Suprapubic skin (tissue), 4 donors: ENCODE data around the gene LANCL1. TPM values are rescaled to one million over a fixed set of nuclear protein-coding genes. Genes with fewer than 3 reads are reported as not detected.

Source experiments
- DNase-seq, 2 donors: peaks; one replicate each; pipeline ENCODE4 v3.0.0-alpha.2; 2019; ENCODE audit warnings: low spot score in 2 of 2
- H3K27ac ChIP-seq: fragments of 200-600 bp; sonication (generic); one replicate; pipeline ENCODE4 v1.5.1; 2019
- H3K27me3 ChIP-seq: fragments of 200-600 bp; sonication (generic); one replicate; pipeline ENCODE4 v1.5.1; 2019
- H3K36me3 ChIP-seq: fragments of 200-600 bp; sonication (generic); one replicate; pipeline ENCODE4 v1.5.1; 2019
- H3K4me1 ChIP-seq: fragments of 200-600 bp; sonication (generic); one replicate; pipeline ENCODE4 v1.5.1; 2019
- H3K4me3 ChIP-seq: fragments of 200-600 bp; sonication (generic); one replicate; pipeline ENCODE4 v1.5.1; 2019; ENCODE audit warnings: mild to moderate bottlenecking
- H3K9me3 ChIP-seq: fragments of 200-600 bp; sonication (generic); one replicate; pipeline ENCODE4 v1.5.1; 2019
- EP300 ChIP-seq: sonication (generic); formaldehyde crosslinking; IDR thresholded peaks from one replicate; pipeline ENCODE4 v1.6.1; 2017; ENCODE audit warnings: antibody characterized with exemption
- POLR2A ChIP-seq, 2 donors: fragments of 450-650 bp; IDR thresholded peaks; one replicate each; pipeline ENCODE4 v1.6.1; 2017; ENCODE audit warnings: antibody characterized with exemption in 2 of 2, mild to moderate bottlenecking in 2 of 2, moderate library complexity in 2 of 2
- POLR2AphosphoS5 ChIP-seq, 3 donors: sonication (generic); formaldehyde crosslinking; IDR thresholded peaks; one replicate each; pipeline ENCODE4 v1.6.1; 2017; ENCODE audit warnings: antibody characterized with exemption in 3 of 3
- WGBS: methylation state at CpG from one replicate; pipeline ENCODE4 v1.1.5; 2018; 5-methylcytosine and 5-hydroxymethylcytosine counted together
- total RNA-seq, 4 donors: library from RNA; depleted of rRNA; stranded (reverse); fragments of >200 nt; gene quantifications; one replicate each; pipeline ENCODE4 v1.1.0, GENCODE V29; 2016
- TF ChIP-seq, protein P1 (sequence below), 2 donors: fragments of 200-600 bp in 1 of 2; fragments of 450-650 bp in 1 of 2; sonication (generic) in 1 of 2; IDR thresholded peaks; one replicate each; pipeline ENCODE4 v1.5.1; 2016 to 2019; ENCODE audit warnings: antibody characterized with exemption in 2 of 2, mild to moderate bottlenecking in 1 of 2, moderate library complexity in 1 of 2

Gene LANCL1
- total RNA-seq, 4 donors from 2014 or later, result 40.3 to 61.8 (median 53.7) TPM

- Histone ChIP-seq H3K27ac (no peak overlapping the region), H3K9me3 (no peaks in the 10 kb centered on the region), H3K27me3 (no peaks in the 10 kb centered on the region), H3K4me1 (peaks cover 26% of the 10 kb centered on the region), H3K4me3 (peak overlapping the region; percentile 71), H3K36me3 (peaks cover 7% of the 10 kb centered on the region)
- TF ChIP-seq POLR2A (IDR thresholded peaks at IDR 0.05) (no peak), POLR2AphosphoS5 (IDR thresholded peaks at IDR 0.05) (no peak), EP300 (no peak)
- TF ChIP-seq, protein P1, sequence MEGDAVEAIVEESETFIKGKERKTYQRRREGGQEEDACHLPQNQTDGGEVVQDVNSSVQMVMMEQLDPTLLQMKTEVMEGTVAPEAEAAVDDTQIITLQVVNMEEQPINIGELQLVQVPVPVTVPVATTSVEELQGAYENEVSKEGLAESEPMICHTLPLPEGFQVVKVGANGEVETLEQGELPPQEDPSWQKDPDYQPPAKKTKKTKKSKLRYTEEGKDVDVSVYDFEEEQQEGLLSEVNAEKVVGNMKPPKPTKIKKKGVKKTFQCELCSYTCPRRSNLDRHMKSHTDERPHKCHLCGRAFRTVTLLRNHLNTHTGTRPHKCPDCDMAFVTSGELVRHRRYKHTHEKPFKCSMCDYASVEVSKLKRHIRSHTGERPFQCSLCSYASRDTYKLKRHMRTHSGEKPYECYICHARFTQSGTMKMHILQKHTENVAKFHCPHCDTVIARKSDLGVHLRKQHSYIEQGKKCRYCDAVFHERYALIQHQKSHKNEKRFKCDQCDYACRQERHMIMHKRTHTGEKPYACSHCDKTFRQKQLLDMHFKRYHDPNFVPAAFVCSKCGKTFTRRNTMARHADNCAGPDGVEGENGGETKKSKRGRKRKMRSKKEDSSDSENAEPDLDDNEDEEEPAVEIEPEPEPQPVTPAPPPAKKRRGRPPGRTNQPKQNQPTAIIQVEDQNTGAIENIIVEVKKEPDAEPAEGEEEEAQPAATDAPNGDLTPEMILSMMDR (IDR thresholded peaks at IDR 0.05), result no peak
- DNase-seq, result no peak
- WGBS, result 18% methylated on average over 6 of the region's 6 CpGs
Measured at GRCh38 chr2:210475706-210476105, 853 bp downstream of the LANCL1 start.

- no peak for DNase-seq
- H3K4me1 ChIP-seq, result peaks cover 26% of the 10 kb centered on the region
- no peaks in the 10 kb centered on the region for H3K9me3 ChIP-seq
- TF ChIP-seq EP300, result no peak
- no peak for TF ChIP-seq POLR2AphosphoS5 (IDR thresholded peaks at IDR 0.05)
- TF ChIP-seq POLR2A (IDR thresholded peaks at IDR 0.05), result no peak
- TF ChIP-seq, protein P1 (IDR thresholded peaks at IDR 0.05), result no peak
- H3K4me3 ChIP-seq, result no peak overlapping the region
- no peak overlapping the region for H3K27ac ChIP-seq
- H3K36me3 ChIP-seq, result peaks cover 12% of the 10 kb centered on the region
- H3K27me3 ChIP-seq, result no peaks in the 10 kb centered on the region
- 32% methylated on average over 1 of the region's 1 CpG for WGBS
Measured at GRCh38 chr2:210474776-210475175, 1.8 kb downstream of the LANCL1 start.

DNA sequence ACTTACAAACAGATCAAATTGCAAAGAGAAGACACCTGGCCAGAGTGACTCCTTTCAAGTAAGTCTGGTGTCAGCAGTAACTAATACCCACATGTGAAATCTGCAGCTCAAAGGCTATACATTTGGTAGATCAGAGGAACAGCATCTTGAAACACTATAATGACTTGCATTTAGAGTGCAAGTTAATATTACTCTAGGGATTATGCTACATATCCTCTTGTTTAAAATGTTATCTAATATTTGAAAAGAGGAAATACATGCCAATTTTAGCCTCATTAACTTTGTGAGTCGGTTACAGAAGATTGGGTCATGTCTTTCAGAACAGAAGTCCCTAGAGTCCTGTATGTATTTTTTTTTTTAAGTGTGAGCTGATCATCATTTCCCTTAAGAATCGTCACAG, 15.2 kb downstream of the LANCL1 start:
- no peak for TF ChIP-seq POLR2AphosphoS5 (IDR thresholded peaks at IDR 0.05)
- no peak for TF ChIP-seq POLR2A (IDR thresholded peaks at IDR 0.05)
- TF ChIP-seq, protein P1 (IDR thresholded peaks at IDR 0.05), result no peak
- TF ChIP-seq EP300, result no peak
- H3K36me3 ChIP-seq, result peaks cover 63% of the 10 kb centered on the region
- 70% methylated on average over 2 of the region's 2 CpGs for WGBS

DNA sequence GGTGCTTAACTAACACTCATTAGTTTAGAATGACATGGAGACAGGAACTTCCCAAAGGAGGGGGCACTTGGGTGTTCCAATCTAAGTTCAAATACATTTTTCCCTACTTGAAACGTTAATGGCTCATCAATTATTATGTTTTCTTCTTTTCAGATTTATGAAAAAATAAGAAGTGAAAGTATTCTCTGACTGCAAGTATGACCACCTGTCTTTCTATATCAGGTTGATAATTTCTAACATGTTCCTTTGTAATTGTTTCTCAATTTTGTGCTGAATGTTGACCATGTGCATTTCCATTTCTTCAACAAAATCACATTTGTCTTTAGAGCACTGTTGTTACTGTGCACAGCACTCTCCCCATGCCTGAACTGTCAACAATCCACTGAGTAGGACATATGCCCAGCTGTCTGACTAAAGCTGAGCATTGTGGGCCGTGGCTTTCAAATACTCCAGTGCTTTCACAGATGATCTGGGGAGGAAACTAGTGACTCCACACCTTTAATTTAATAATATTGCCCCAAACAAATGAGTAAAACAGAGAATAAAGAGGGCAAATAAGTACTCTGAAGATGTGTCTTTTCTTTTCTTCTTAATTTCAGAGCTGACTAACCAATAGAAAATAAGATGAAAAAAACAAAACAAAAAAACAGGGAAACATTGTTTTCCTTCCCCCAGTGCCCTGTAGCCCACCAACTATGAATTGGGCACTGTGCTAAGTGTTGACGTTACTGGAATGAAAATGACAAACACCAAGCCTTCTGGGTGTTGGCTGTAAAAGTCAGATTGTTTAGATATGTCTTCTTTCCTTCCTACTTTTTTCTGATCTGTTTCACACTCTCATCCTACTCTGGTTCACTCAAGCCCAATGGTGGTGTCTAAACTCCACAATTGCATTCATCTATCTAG, 16.0 kb downstream of the LANCL1 start:
- Histone ChIP-seq H3K4me3 (no peak overlapping the region), H3K4me1 (no peaks in the 10 kb centered on the region), H3K9me3 (no peaks in the 10 kb centered on the region), H3K27ac (no peak overlapping the region), H3K27me3 (no peaks in the 10 kb centered on the region), H3K36me3 (peaks cover 62% of the 10 kb centered on the region)
- DNase-seq, result no peak
- no peak for TF ChIP-seq POLR2AphosphoS5 (IDR thresholded peaks at IDR 0.05)
- TF ChIP-seq EP300, result no peak
- no peak for TF ChIP-seq POLR2A (IDR thresholded peaks at IDR 0.05)
- WGBS, result 82% methylated on average over 3 of the region's 3 CpGs

More for the DNA sequence above, 15.2 kb downstream of the LANCL1 start:
- Histone ChIP-seq H3K27ac (no peak overlapping the region), H3K27me3 (no peaks in the 10 kb centered on the region), H3K4me1 (no peaks in the 10 kb centered on the region), H3K9me3 (no peaks in the 10 kb centered on the region), H3K4me3 (no peak overlapping the region)
- no peak for DNase-seq

DNA sequence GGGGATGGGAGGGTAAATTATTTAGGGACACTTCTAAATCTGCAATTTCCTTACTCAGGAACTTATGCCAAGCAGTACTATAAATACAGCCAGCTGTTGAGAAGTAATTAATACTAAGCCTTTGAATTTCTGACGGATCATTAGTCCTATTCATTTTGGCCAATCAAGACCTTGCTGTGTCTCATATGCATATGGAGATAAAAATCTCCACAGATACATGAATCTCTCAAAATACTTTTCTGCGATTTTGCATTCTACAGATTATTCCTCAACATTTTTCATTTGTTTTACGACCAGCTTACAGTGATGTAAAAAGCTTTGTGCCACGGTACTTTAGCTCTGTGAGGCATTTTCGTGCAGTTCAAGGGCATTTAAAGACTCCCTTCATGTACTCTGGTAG, 16.7 kb downstream of the LANCL1 start:
- no peak overlapping the region for H3K27ac ChIP-seq
- peaks cover 62% of the 10 kb centered on the region for H3K36me3 ChIP-seq
- no peaks in the 10 kb centered on the region for H3K9me3 ChIP-seq
- no peak for TF ChIP-seq POLR2A (IDR thresholded peaks at IDR 0.05)
- TF ChIP-seq, protein P1 (IDR thresholded peaks at IDR 0.05), result no peak
- 90% methylated on average over 5 of the region's 5 CpGs for WGBS
- H3K4me1 ChIP-seq, result no peaks in the 10 kb centered on the region
- no peaks in the 10 kb centered on the region for H3K27me3 ChIP-seq
- no peak for DNase-seq
- H3K4me3 ChIP-seq, result no peak overlapping the region
